PC-9 (cell line): ENCODE results near the gene SDE2. TPM values are rescaled to one million over a fixed set of nuclear protein-coding genes. Genes with fewer than 3 reads are reported as not detected.

ENCODE experiments used
- BruUV-seq: library from RNA; stranded (reverse); fragments of 400-500 nt; replicated peaks from 2 replicates; lab custom pipeline; 2021; lab: Mats Ljungman, UMichigan
- CTCF ChIA-PET: fragments of 300-600 bp; sonication (Branson Sonifier 250); formaldehyde crosslinking; loops from one replicate; lab custom pipeline; 2022; ENCODE audit warnings: antibody characterized with exemption; lab: Charles Lee
- POLR2A ChIA-PET: fragments of 300-600 bp; sonication (Branson Sonifier 250); formaldehyde crosslinking; loops from one replicate; lab custom pipeline; 2022; ENCODE audit warnings: antibody characterized with exemption; ENCODE audit not compliant: unreplicated experiment; lab: Charles Lee
- DNase-seq, 2 experiments: peaks; one replicate each; pipeline versions ENCODE4 v3.0.0 to v3.0.0-alpha.2; 2015 to 2022; ENCODE audit warnings: mixed read lengths in 1 of 2
- H2AFZ ChIP-seq: fragments of 200-600 bp; sonication (generic); 2 replicates; pipeline ENCODE4 v1.8.1; 2017; ENCODE audit warnings: antibody characterized with exemption
- H3F3A ChIP-seq: fragments of 200-600 bp; sonication (generic); 2 replicates; pipeline ENCODE4 v1.8.1; 2017; ENCODE audit warnings: antibody characterized with exemption, mild to moderate bottlenecking, low read depth; ENCODE audit not compliant: insufficient read depth
- H3K27ac ChIP-seq: fragments of 200-600 bp; sonication (generic); 2 replicates; pipeline ENCODE4 v1.6.1; 2016; ENCODE audit warnings: mixed run types
- H3K27me3 ChIP-seq: fragments of 200-600 bp; sonication (generic); 2 replicates; pipeline ENCODE4 v1.6.1; 2016; ENCODE audit warnings: low read depth, mixed run types; ENCODE audit not compliant: insufficient read depth
- H3K36me3 ChIP-seq: fragments of 200-600 bp; sonication (generic); 2 replicates; pipeline ENCODE4 v1.6.1; 2016; ENCODE audit warnings: low read depth, mixed run types
- H3K4me1 ChIP-seq: fragments of 200-600 bp; sonication (generic); replicated peaks from 2 replicates; pipeline ENCODE4 v1.6.1; 2016; ENCODE audit warnings: mixed run types; ENCODE audit not compliant: insufficient read depth
- H3K4me2 ChIP-seq: fragments of 200-600 bp; sonication (generic); 2 replicates; pipeline ENCODE4 v1.6.1; 2017; ENCODE audit warnings: mixed run types
- H3K4me3 ChIP-seq: fragments of 200-600 bp; sonication (generic); 2 replicates; pipeline ENCODE4 v1.6.1; 2016; ENCODE audit warnings: mixed run types
- H3K79me2 ChIP-seq: fragments of 200-600 bp; sonication (generic); 2 replicates; pipeline ENCODE4 v1.6.1; 2017; ENCODE audit warnings: low read depth, mixed run types
- H3K9me2 ChIP-seq: fragments of 200-600 bp; sonication (generic); 2 replicates; pipeline ENCODE4 v1.8.1; 2017; ENCODE audit warnings: mild to moderate bottlenecking; ENCODE audit not compliant: insufficient read depth
- H3K9me3 ChIP-seq: fragments of 200-600 bp; sonication (generic); 2 replicates; pipeline ENCODE4 v1.8.1; 2016; ENCODE audit warnings: low read depth; ENCODE audit not compliant: insufficient read depth
- H4K20me1 ChIP-seq: fragments of 200-600 bp; sonication (generic); 2 replicates; pipeline ENCODE4 v1.8.1; 2017; ENCODE audit not compliant: insufficient read depth
- CTCF ChIP-seq: fragments of 200-600 bp; sonication (generic); conservative IDR thresholded peaks from 2 replicates; pipeline ENCODE4 v1.6.1; 2017; ENCODE audit warnings: mixed run types, antibody characterized with exemption, mild to moderate bottlenecking, moderate library complexity
- EZH2 ChIP-seq: fragments of 200-600 bp; sonication (generic); IDR thresholded peaks from 2 replicates; pipeline ENCODE4 v1.8.0; 2017; ENCODE audit warnings: antibody characterized with exemption, low read depth
- intact Hi-C: fragments of 100-400 bp; cut with micrococcal nuclease; formaldehyde crosslinking; loops from one replicate; pipeline ENCODE4 v1.10.0; 2022; ENCODE audit not compliant: unreplicated experiment
- total RNA-seq: library from RNA; stranded (reverse); gene quantifications from 2 replicates; pipeline ENCODE4 v1.2.3, GENCODE V29; 2021

Gene SDE2
- total RNA-seq, 1 experiment from 2014 or later, result 17.3 TPM

DNA sequence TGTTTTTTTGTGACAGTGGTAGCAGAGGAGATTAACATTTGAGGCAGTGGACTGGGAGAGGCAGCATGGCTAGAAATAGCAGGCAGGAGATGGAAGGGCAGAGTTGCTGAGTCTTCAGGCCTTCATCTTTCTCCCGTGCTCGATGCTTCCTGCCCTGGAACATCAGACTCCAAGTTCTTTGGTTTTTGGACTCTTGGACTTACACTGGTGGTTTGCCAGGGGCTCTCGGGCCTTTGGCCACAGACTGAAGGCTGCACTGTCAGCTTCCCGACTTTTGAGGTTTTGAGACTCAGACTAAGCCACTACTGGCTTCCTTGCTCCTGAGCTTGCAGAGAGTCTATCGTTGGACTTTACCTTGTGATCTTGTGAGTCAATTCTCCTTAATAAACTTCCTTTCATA, 33.9 kb downstream of the SDE2 start:
- CTCF ChIA-PET, result no interaction called here
- TF ChIP-seq EZH2, result no peak
- TF ChIP-seq CTCF, result no peak
- no peak overlapping the region for H2AFZ ChIP-seq
- H3F3A ChIP-seq, result peaks cover 8% of the 10 kb centered on the region
- no peaks in the 10 kb centered on the region for H3K79me2 ChIP-seq
- H3K36me3 ChIP-seq, result no peaks in the 10 kb centered on the region
- BruUV-seq, result no TSS peak
- H3K4me2 ChIP-seq, result no peak overlapping the region
- H4K20me1 ChIP-seq, result no peaks in the 10 kb centered on the region
- no peak overlapping the region for H3K27ac ChIP-seq
- no peaks in the 10 kb centered on the region for H3K4me1 ChIP-seq
- no peak overlapping the region for H3K4me3 ChIP-seq
- DNase-seq, result no peak
- intact Hi-C loops, result no loop called here
- POLR2A ChIA-PET, result no interaction called here
- no peaks in the 10 kb centered on the region for H3K9me3 ChIP-seq
- no peaks in the 10 kb centered on the region for H3K9me2 ChIP-seq
- no peaks in the 10 kb centered on the region for H3K27me3 ChIP-seq

- no peak for TF ChIP-seq CTCF
- no peak for TF ChIP-seq EZH2
- H3K9me3 ChIP-seq, result no peaks in the 10 kb centered on the region
- ChIA-PET POLR2A (no interaction called here), CTCF (no interaction called here)
- H3K4me1 ChIP-seq, result no peaks in the 10 kb centered on the region
- no TSS peak for BruUV-seq
- intact Hi-C loops, result no loop called here
- no peaks in the 10 kb centered on the region for H3K27me3 ChIP-seq
- no peak overlapping the region for H2AFZ ChIP-seq
- H3F3A ChIP-seq, result peaks cover 6% of the 10 kb centered on the region
- H3K79me2 ChIP-seq, result no peaks in the 10 kb centered on the region
- H3K9me2 ChIP-seq, result no peaks in the 10 kb centered on the region
- no peak overlapping the region for H3K27ac ChIP-seq
- H3K36me3 ChIP-seq, result no peaks in the 10 kb centered on the region
- H3K4me3 ChIP-seq, result no peak overlapping the region
- no peak for DNase-seq
- H3K4me2 ChIP-seq, result no peak overlapping the region
- H4K20me1 ChIP-seq, result no peaks in the 10 kb centered on the region
These were observed 35.2 kb downstream of the SDE2 start for GRCh38 chr1:225963735-225964530.

GRCh38 chr1:225962440-225962975, 36.6 kb downstream of the SDE2 start:
- H2AFZ ChIP-seq, result no peak overlapping the region
- H3K36me3 ChIP-seq, result no peaks in the 10 kb centered on the region
- ChIA-PET POLR2A (no interaction called here), CTCF (no interaction called here)
- no peaks in the 10 kb centered on the region for H4K20me1 ChIP-seq
- H3K4me1 ChIP-seq, result no peaks in the 10 kb centered on the region
- intact Hi-C loops, result no loop called here
- no peak overlapping the region for H3K4me2 ChIP-seq
- BruUV-seq, result no TSS peak
- no peaks in the 10 kb centered on the region for H3F3A ChIP-seq
- peak in 1 of 2 experiments; percentile 20 for DNase-seq
- no peaks in the 10 kb centered on the region for H3K79me2 ChIP-seq
- no peaks in the 10 kb centered on the region for H3K27me3 ChIP-seq
- peak; percentile 42; the same call in 1 of the 2 replicates for TF ChIP-seq CTCF
- no peak for TF ChIP-seq EZH2
- H3K9me3 ChIP-seq, result no peaks in the 10 kb centered on the region
- H3K4me3 ChIP-seq, result no peak overlapping the region
- no peaks in the 10 kb centered on the region for H3K9me2 ChIP-seq
- H3K27ac ChIP-seq, result no peak overlapping the region
